ENCODE measurements around the gene DAO.

DAO gene

DNA sequence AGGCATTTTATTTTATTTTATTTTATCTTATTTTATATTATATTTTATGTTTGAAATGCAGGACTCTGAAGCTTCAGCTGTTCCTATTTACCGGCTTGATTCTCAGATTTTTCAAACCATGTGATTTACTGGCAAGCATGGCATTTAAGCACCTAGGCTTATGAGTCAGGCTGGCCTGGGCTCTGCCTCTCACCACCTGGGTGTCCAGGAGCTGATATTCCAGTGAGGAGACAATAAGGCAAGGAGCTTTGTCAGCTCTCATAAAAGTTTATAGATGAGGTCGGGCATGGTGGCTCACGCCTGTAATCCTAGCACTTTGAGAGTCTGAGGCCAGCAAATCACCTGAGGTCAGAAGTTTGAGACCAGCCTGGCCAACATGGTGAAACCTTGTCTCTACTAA lies 2.1 kb downstream of the DAO start:
- TF ChIP-seq, protein P1, sequence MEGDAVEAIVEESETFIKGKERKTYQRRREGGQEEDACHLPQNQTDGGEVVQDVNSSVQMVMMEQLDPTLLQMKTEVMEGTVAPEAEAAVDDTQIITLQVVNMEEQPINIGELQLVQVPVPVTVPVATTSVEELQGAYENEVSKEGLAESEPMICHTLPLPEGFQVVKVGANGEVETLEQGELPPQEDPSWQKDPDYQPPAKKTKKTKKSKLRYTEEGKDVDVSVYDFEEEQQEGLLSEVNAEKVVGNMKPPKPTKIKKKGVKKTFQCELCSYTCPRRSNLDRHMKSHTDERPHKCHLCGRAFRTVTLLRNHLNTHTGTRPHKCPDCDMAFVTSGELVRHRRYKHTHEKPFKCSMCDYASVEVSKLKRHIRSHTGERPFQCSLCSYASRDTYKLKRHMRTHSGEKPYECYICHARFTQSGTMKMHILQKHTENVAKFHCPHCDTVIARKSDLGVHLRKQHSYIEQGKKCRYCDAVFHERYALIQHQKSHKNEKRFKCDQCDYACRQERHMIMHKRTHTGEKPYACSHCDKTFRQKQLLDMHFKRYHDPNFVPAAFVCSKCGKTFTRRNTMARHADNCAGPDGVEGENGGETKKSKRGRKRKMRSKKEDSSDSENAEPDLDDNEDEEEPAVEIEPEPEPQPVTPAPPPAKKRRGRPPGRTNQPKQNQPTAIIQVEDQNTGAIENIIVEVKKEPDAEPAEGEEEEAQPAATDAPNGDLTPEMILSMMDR (conservative IDR thresholded peaks at IDR 0.05) = no peak

GRCh38 chr12:108884116-108885012 lies 4.5 kb downstream of the DAO start:
- TF ChIP-seq, protein P1 (conservative IDR thresholded peaks at IDR 0.05) = peak; percentile 75
- H3K27ac ChIP-seq = no peak overlapping the region

More for the DNA sequence above, 2.1 kb downstream of the DAO start:
- H3K27ac ChIP-seq = peak overlapping the region; percentile 26; the same call in 1 of the 2 replicates

GRCh38 chr12:108886873-108887629 lies 7.2 kb downstream of the DAO start:
- TF ChIP-seq, protein P1 (conservative IDR thresholded peaks at IDR 0.05) = no peak
- H3K27ac ChIP-seq = no peak overlapping the region

- no peak overlapping the region for H3K27ac ChIP-seq
Observed at GRCh38 chr12:108888031-108888430, 8.1 kb downstream of the DAO start.

DNA sequence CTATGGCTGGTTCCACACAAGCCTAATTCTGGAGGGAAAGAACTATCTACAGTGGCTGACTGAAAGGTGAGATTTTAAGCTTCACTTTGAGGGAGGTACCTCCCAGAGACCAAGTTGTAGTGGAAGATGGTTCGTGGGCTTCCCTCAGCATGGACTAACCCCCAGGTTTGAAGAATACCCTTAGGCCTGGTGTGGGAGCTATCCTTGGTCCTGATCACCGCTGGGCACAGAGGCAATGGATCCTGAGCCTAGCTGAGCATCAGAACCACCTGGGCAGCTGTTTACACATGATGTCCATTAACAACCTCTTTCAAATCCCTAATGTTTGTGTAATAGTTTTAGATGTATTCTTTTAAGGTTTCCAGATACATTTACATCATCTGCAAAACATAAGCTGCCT lies 10.3 kb downstream of the DAO start:
- TF ChIP-seq, protein P1 (conservative IDR thresholded peaks at IDR 0.05) = no peak
- H3K27ac ChIP-seq = no peak overlapping the region

More at GRCh38 chr12:108888031-108888430, 8.1 kb downstream of the DAO start:
- TF ChIP-seq, protein P1 (conservative IDR thresholded peaks at IDR 0.05) = no peak

GRCh38 chr12:108895220-108895802 lies 15.4 kb downstream of the DAO start:
- TF ChIP-seq, protein P1 (conservative IDR thresholded peaks at IDR 0.05) = no peak
- no peak overlapping the region for H3K27ac ChIP-seq

DNA sequence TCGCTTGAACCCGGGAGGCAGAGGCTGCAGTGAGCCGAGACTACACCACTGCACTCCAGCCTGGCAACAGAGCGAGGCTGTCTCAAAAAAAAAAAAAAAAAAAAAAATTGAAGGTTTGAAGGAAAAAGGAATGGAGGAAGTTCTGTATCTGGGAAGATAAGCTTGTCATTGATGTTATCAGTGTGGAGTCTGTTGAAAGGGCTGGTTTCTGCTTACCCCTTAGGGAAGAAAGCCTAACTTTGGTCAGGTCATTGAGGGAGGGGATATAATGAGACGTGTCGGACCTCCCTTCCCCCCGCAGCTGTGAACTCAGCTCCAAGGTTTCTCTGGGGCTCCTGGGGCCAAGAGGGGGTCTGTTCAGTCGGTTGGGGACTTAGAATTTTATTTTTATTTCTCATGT lies 16.4 kb downstream of the DAO start:
- TF ChIP-seq, protein P1 (conservative IDR thresholded peaks at IDR 0.05) = no peak

More for the DNA sequence above, 16.4 kb downstream of the DAO start:
- H3K27ac ChIP-seq = no peak overlapping the region

Measured in VCaP (cell line).